Measurements from ENCODE around the gene TMED10.

DNA sequence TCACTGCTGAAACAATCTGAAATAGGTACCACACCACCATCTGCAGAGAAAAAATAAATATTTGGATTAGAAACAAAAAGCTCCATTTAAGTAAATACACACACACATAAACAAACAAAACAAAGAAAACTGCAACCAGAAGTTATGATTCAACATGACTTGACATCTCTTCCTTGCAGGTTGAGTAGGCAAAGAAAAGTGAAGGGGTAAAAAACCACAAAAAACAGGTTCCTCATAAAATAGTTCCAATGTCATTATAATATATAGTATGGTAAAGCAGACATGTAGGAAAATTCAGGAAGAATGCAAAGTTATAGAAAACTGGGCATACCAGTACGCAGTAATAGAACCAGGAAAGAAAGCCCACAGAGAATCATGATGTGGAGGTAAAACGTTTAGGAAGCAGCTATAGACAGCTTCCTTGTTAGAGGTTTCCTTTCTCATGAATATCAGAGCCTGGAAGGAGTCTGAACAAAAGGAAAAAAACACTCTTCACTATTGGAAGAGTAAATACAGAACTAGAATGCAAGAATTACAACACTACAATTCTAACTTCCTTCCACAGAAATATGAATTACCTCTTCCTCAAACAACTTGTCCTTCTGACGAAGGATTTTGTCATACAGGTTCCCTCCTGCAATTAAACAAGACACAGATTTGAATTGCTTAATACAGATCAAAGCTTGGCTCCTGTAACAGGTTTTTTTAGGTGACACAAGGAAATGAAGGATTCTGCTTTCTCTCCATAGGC lies 55.7 kb downstream of the TMED10 start:
- no peak for TF ChIP-seq POLR2A (IDR thresholded peaks at IDR 0.05)
- TF ChIP-seq, protein P1, sequence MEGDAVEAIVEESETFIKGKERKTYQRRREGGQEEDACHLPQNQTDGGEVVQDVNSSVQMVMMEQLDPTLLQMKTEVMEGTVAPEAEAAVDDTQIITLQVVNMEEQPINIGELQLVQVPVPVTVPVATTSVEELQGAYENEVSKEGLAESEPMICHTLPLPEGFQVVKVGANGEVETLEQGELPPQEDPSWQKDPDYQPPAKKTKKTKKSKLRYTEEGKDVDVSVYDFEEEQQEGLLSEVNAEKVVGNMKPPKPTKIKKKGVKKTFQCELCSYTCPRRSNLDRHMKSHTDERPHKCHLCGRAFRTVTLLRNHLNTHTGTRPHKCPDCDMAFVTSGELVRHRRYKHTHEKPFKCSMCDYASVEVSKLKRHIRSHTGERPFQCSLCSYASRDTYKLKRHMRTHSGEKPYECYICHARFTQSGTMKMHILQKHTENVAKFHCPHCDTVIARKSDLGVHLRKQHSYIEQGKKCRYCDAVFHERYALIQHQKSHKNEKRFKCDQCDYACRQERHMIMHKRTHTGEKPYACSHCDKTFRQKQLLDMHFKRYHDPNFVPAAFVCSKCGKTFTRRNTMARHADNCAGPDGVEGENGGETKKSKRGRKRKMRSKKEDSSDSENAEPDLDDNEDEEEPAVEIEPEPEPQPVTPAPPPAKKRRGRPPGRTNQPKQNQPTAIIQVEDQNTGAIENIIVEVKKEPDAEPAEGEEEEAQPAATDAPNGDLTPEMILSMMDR (IDR thresholded peaks at IDR 0.05) = no peak

All from right lobe of liver (tissue), 4 donors.